Activated gamma-delta T cell treated with anti-CD3 and anti-CD28 coated beads, Interleukin-2, amount 50 U/mL, for 16 hours (primary cell): ENCODE data around the gene SDF4.

Experiments
- DNase-seq: peaks from one replicate; pipeline ENCODE4 v3.0.0-alpha.2; 2020; ENCODE audit warnings: low read depth

Gene SDF4

GRCh38 chr1:1228596-1229321 is 3.0 kb downstream of the SDF4 start:
- no peak for DNase-seq

- no peak for DNase-seq
Measured at GRCh38 chr1:1228187-1228586, 3.6 kb downstream of the SDF4 start.

GRCh38 chr1:1227386-1227785 is 4.4 kb downstream of the SDF4 start:
- no peak for DNase-seq

- DNase-seq, result no peak
Measured at GRCh38 chr1:1226566-1227362, 5.0 kb downstream of the SDF4 start.

GRCh38 chr1:1225913-1226312 is 5.9 kb downstream of the SDF4 start:
- no peak for DNase-seq

GRCh38 chr1:1225238-1225845 is 6.5 kb downstream of the SDF4 start:
- DNase-seq, result no peak

GRCh38 chr1:1223891-1224290 is 7.9 kb downstream of the SDF4 start:
- no peak for DNase-seq

- DNase-seq, result no peak
Measured at GRCh38 chr1:1223321-1223720, 8.5 kb downstream of the SDF4 start.

GRCh38 chr1:1222575-1223225 is 9.1 kb downstream of the SDF4 start:
- no peak for DNase-seq

- no peak for DNase-seq
Measured at GRCh38 chr1:1221887-1222574, 9.8 kb downstream of the SDF4 start.

- DNase-seq, result no peak
Measured at GRCh38 chr1:1220197-1220596, 11.6 kb downstream of the SDF4 start.

GRCh38 chr1:1219341-1219740 is 12.5 kb downstream of the SDF4 start:
- DNase-seq, result no peak

GRCh38 chr1:1218524-1219200 is 13.1 kb downstream of the SDF4 start:
- DNase-seq, result no peak

GRCh38 chr1:1217621-1218523 is 13.9 kb downstream of the SDF4 start:
- DNase-seq, result no peak

- no peak for DNase-seq
Measured at GRCh38 chr1:1216770-1217620, 14.8 kb downstream of the SDF4 start.

- DNase-seq, result no peak
Measured at GRCh38 chr1:1215881-1216605, 15.8 kb downstream of the SDF4 start.

GRCh38 chr1:1215080-1215676 is 16.6 kb downstream of the SDF4 start:
- DNase-seq, result no peak
